ENCODE results near the gene NDST4. TPM values are rescaled to one million over a fixed set of nuclear protein-coding genes. Genes with fewer than 3 reads are reported as not detected.

The NDST4 gene
- total and polyA plus RNA-seq, 2 of the 4 experiments (the other 2 are of a cell fraction), result not detected

GRCh38 chr4:114879916-114880669 is 233.3 kb downstream of the NDST4 start:
- no CpG with 5 or more reads among the region's 3 CpGs for WGBS, 2 experiments (ENCODE audit: extremely low coverage in 2 of 2, insufficient read length in 1 of 2)
- CTCF ChIA-PET, result no interaction called here

More at GRCh38 chr4:114879916-114880669, 233.3 kb downstream of the NDST4 start:
- H4K91ac ChIP-seq (ENCODE audit: insufficient read depth, low read depth, low read length), result no peak overlapping the region
- in situ Hi-C loops (cut with MboI; ENCODE audit: low sequenced_read_pairs), result no loop called here
- H2BK5ac ChIP-seq (ENCODE audit: low read depth, low read length, poor library complexity, severe bottlenecking), result no peak overlapping the region
- H3K56ac ChIP-seq (ENCODE audit: extremely low read depth, insufficient read depth, low read length), result no peak overlapping the region
- H3K9me3 ChIP-seq (ENCODE audit: control insufficient read depth, insufficient read depth, low read length), result no peaks in the 10 kb centered on the region
- POLR2A ChIA-PET (ENCODE audit: unreplicated experiment), result no interaction called here
- no peak for ATAC-seq (ENCODE audit: low read depth)
- no peak overlapping the region for H2BK120ac ChIP-seq (ENCODE audit: low read depth, low read length)
- dilution Hi-C loops (cut with HindIII; ENCODE audit: low sequenced_read_pairs, unreplicated experiment), result no loop called here
- no peak overlapping the region for H3K23ac ChIP-seq (ENCODE audit: low read depth, low read length)
- no peaks in the 10 kb centered on the region for H3K4me1 ChIP-seq (ENCODE audit: control insufficient read depth, insufficient read depth, low read length)
- no peak for DNase-seq
- no peak overlapping the region for H3K14ac ChIP-seq (replicated peaks; ENCODE audit: low read depth, low read length)
- no peak overlapping the region for H3K4me2 ChIP-seq (ENCODE audit: low read depth, low read length)
- no peak overlapping the region for H3K27ac ChIP-seq (ENCODE audit: insufficient read depth, low read length)
- no peak overlapping the region for H2AFZ ChIP-seq (replicated peaks; ENCODE audit: low read length, poor library complexity)
- no peaks in the 10 kb centered on the region for H4K20me1 ChIP-seq (ENCODE audit: insufficient read depth, low read length)
- H4K8ac ChIP-seq (ENCODE audit: low read depth in 2 of 2, low read length in 2 of 2), result no peak overlapping the region
- H2BK20ac ChIP-seq (ENCODE audit: low read depth, low read length), result no peak overlapping the region
- no peaks in the 10 kb centered on the region for H3K79me1 ChIP-seq (ENCODE audit: low read depth in 1 of 2, low read length in 2 of 2)
- H2AK5ac ChIP-seq (ENCODE audit: low read depth, low read length), result no peak overlapping the region
- H2AK9ac ChIP-seq (replicated peaks; ENCODE audit: low read depth, low read length, poor library complexity), result no peak overlapping the region
- TF ChIP-seq CHD1 (IDR thresholded peaks at IDR 0.05; ENCODE audit: low read depth, low read length), result no peak
- no peak for TF ChIP-seq MXI1 (IDR thresholded peaks at IDR 0.05; ENCODE audit: borderline replicate concordance, low read depth, low read length)
- no peak for TF ChIP-seq SMC3 (IDR thresholded peaks at IDR 0.05; ENCODE audit: low read depth, low read length)
- TF ChIP-seq POLR2A (IDR thresholded peaks at IDR 0.05; ENCODE audit: low read depth, low read length), result no peak
- no peak for TF ChIP-seq NFE2L2 (IDR thresholded peaks at IDR 0.05; ENCODE audit: low read depth, low read length)
- no peak for TF ChIP-seq RAD21 (IDR thresholded peaks at IDR 0.05; ENCODE audit: low read length)
- no peak for TF ChIP-seq BHLHE40 (IDR thresholded peaks at IDR 0.05; ENCODE audit: low read depth, low read length)
- no peak for TF ChIP-seq USF2 (IDR thresholded peaks at IDR 0.05; ENCODE audit: low read depth, low read length)
- no peak for TF ChIP-seq FOS (IDR thresholded peaks at IDR 0.05; ENCODE audit: low read depth, low read length)
- no peak for TF ChIP-seq CEBPB (IDR thresholded peaks at IDR 0.05; ENCODE audit: low read depth, low read length)
- no peak for TF ChIP-seq ELK1 (IDR thresholded peaks at IDR 0.05; ENCODE audit: borderline replicate concordance, low read depth, low read length)
- TF ChIP-seq MAZ (IDR thresholded peaks at IDR 0.05; ENCODE audit: borderline replicate concordance, low read depth, low read length), result no peak
- no peak for TF ChIP-seq RFX5 (IDR thresholded peaks at IDR 0.05; ENCODE audit: low read depth, low read length)
- TF ChIP-seq CTCF (conservative IDR thresholded peaks at IDR 0.05; ENCODE audit: low read depth, low read length), result no peak
- no peak for TF ChIP-seq RCOR1 (IDR thresholded peaks at IDR 0.05; ENCODE audit: insufficient replicate concordance, low read length)
- no peak for TF ChIP-seq MAFK (IDR thresholded peaks at IDR 0.05; ENCODE audit: low read depth, low read length)
- no peaks in the 10 kb centered on the region for H3K9me1 ChIP-seq (ENCODE audit: insufficient read depth, low read length)
- no peak overlapping the region for H3K4me3 ChIP-seq (ENCODE audit: insufficient read depth, low read depth, low read length)
- BruUV-seq (replicated peaks), result no TSS peak
- no peak overlapping the region for H3K18ac ChIP-seq (ENCODE audit: low read depth, low read length)
- H3K4ac ChIP-seq (ENCODE audit: low read depth, low read length), result no peak overlapping the region
- intact Hi-C loops (cut with micrococcal nuclease), result no loop called here
- no peak overlapping the region for H4K5ac ChIP-seq (ENCODE audit: low read depth, low read length)
- no peak overlapping the region for H2BK15ac ChIP-seq (ENCODE audit: low read depth, low read length)
- H3K36me3 ChIP-seq (ENCODE audit: control insufficient read depth, insufficient read depth, low read length), result no peaks in the 10 kb centered on the region
- H3K27me3 ChIP-seq (ENCODE audit: control insufficient read depth, insufficient read depth, low read length), result no peaks in the 10 kb centered on the region
- no peak overlapping the region for H3K9ac ChIP-seq (ENCODE audit: low read depth, low read length)
